ENCODE measurements around the gene RBMS1. TPM values are rescaled to one million over a fixed set of nuclear protein-coding genes. Genes with fewer than 3 reads are reported as not detected.

Gene RBMS1
- total RNA-seq, 1 experiment from 2014 or later: 91.9 TPM

- Histone ChIP-seq H3K27me3 (replicated peaks; ENCODE audit: control insufficient read depth, insufficient read depth, low read length) (no peaks in the 10 kb centered on the region), H3K9me3 (no peaks in the 10 kb centered on the region), H3K36me3 (ENCODE audit: control insufficient read depth, insufficient read depth, low read length) (peaks cover 2% of the 10 kb centered on the region; the same call in 1 of the 2 replicates), H3K4me1 (peaks cover 16% of the 10 kb centered on the region), H3K4me3 (ENCODE audit: low read depth, low read length) (no peak overlapping the region)
- ChIA-PET POLR2A (interaction anchor here (0.6 to 0.7 kb wide), 4 partner anchors 11 to 1326 kb away, joined by 3 to 4 read pairs (median 3); no protein-coding TSS in a partner anchor), CTCF (interaction anchor here (0.7 to 1.0 kb wide), 2 partner anchors 294 to 536 kb away, joined by 3 to 4 read pairs; no protein-coding TSS in a partner anchor)
- H3K27me3 Mint-ChIP-seq (ENCODE audit: insufficient read depth, unreplicated experiment): no peaks in the 10 kb centered on the region
- no peaks in the 10 kb centered on the region for H3K9me3 Mint-ChIP-seq (ENCODE audit: unreplicated experiment)
- no peak overlapping the region for H3K4me3 Mint-ChIP-seq (ENCODE audit: unreplicated experiment)
- no peak for TF ChIP-seq CTCF (IDR thresholded peaks at IDR 0.05; ENCODE audit: insufficient read depth in 1 of 2, low read depth in 1 of 2, low read length in 1 of 2, severe bottlenecking in 1 of 2, unreplicated experiment in 1 of 2)
- intact Hi-C loops (cut with micrococcal nuclease; ENCODE audit: unreplicated experiment): no loop called here
- no peak for DNase-seq
- peaks cover 5% of the 10 kb centered on the region for H3K36me3 Mint-ChIP-seq (ENCODE audit: insufficient read depth, unreplicated experiment)
- H3K4me1 Mint-ChIP-seq (ENCODE audit: low read depth, unreplicated experiment): peaks cover 18% of the 10 kb centered on the region
- no peak overlapping the region for H3K27ac Mint-ChIP-seq (ENCODE audit: unreplicated experiment)
- no TSS peak for BruUV-seq (replicated peaks)
Observed at GRCh38 chr2:160434254-160434948, 59.2 kb downstream of the RBMS1 start.

DNA sequence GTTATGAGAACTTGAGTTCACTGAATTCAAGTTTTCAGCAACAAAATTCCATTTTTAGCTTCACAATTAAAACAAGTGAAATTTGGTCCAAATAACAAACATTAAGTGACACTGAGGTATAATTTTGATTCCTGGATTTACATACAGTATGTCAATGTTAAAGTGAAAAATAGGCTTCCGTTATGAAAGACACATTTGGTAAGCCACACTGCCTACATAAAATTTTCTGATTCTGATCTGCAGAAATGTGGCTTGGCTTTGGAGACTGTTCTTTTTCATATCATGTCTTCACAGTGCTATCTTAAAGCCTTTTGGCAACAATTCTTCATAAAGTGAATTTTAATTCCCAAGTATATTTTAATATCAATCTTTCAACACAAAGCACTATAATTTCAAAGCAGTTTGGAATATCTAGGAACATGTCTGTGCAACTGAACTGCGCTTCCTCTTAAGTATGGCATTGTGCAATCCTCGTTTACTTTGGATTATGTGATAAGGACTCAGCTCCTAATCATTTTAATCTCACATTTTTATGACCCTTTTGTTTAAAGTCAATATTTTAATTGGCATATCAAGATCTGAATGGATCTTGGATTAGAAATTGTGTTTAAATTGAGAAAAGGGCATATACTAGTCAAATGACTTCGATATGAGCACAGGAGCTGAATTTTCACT, 60.0 kb downstream of the RBMS1 start:
- peaks cover 16% of the 10 kb centered on the region for H3K4me1 ChIP-seq
- no peaks in the 10 kb centered on the region for H3K27me3 Mint-ChIP-seq (ENCODE audit: insufficient read depth, unreplicated experiment)
- H3K27ac Mint-ChIP-seq (ENCODE audit: unreplicated experiment): no peak overlapping the region

More for the DNA sequence above, 60.0 kb downstream of the RBMS1 start:
- CTCF ChIA-PET: interaction anchor here (0.7 to 1.0 kb wide), 3 partner anchors 27 to 536 kb away, joined by 3 to 4 read pairs (median 3); no protein-coding TSS in a partner anchor
- peaks cover 18% of the 10 kb centered on the region for H3K4me1 Mint-ChIP-seq (ENCODE audit: low read depth, unreplicated experiment)
- no peaks in the 10 kb centered on the region for H3K27me3 ChIP-seq (replicated peaks; ENCODE audit: control insufficient read depth, insufficient read depth, low read length)
- no peak overlapping the region for H3K4me3 Mint-ChIP-seq (ENCODE audit: unreplicated experiment)
- peaks cover 5% of the 10 kb centered on the region for H3K36me3 Mint-ChIP-seq (ENCODE audit: insufficient read depth, unreplicated experiment)
- peak in 1 of 2 experiments; percentile 32 for DNase-seq
- H3K9me3 Mint-ChIP-seq (ENCODE audit: unreplicated experiment): no peaks in the 10 kb centered on the region
- no TSS peak for BruUV-seq (replicated peaks)
- intact Hi-C loops (cut with micrococcal nuclease; ENCODE audit: unreplicated experiment): no loop called here
- no peaks in the 10 kb centered on the region for H3K9me3 ChIP-seq
- H3K36me3 ChIP-seq (ENCODE audit: control insufficient read depth, insufficient read depth, low read length): peaks cover 2% of the 10 kb centered on the region; the same call in 1 of the 2 replicates
- POLR2A ChIA-PET: interaction anchor here (0.6 kb wide), 2 partner anchors 44 to 818 kb away, joined by 3 to 5 read pairs; no protein-coding TSS in a partner anchor
- no peak for TF ChIP-seq CTCF (IDR thresholded peaks at IDR 0.05; ENCODE audit: insufficient read depth in 1 of 2, low read depth in 1 of 2, low read length in 1 of 2, severe bottlenecking in 1 of 2, unreplicated experiment in 1 of 2)
- H3K4me3 ChIP-seq (ENCODE audit: low read depth, low read length): no peak overlapping the region
